HepG2 (cell line): Measurements from ENCODE around the gene DCLK1. TPM values are rescaled to one million over a fixed set of nuclear protein-coding genes. Genes with fewer than 3 reads are reported as not detected.

Experiments used
- ATAC-seq: fragments of 200-7000 bp; cut with Tn5 transposase; 3 replicates; pipeline ENCODE4 v1.9.1; 2020; ENCODE audit warnings: mild to moderate bottlenecking, moderate library complexity
- BruUV-seq: library from RNA; stranded (reverse); fragments of 400-500 nt; replicated peaks from 2 replicates; lab custom pipeline; 2021; lab: Mats Ljungman, UMichigan
- CTCF ChIA-PET: fragments of 300-600 bp; formaldehyde crosslinking; extraction: SDS; loops from one replicate; lab custom pipeline; 2021; ENCODE audit warnings: low total read pairs, inconsistent platforms, low intra/inter-chr PET ratio; lab: Yijun Ruan, JAX
- POLR2A ChIA-PET: fragments of 350-600 bp; sonication (Branson Sonifier 250); formaldehyde crosslinking; loops from one replicate; lab custom pipeline; 2020; ENCODE audit warnings: antibody characterized with exemption, inconsistent platforms; lab: Yijun Ruan, JAX
- DNase-seq: peaks from one replicate; pipeline ENCODE4 v3.0.0-alpha.2; 2015; ENCODE audit warnings: low spot score
- FAIRE-seq: peaks from 3 replicates; lab custom pipeline; 2011; peaks lifted over from hg19 to GRCh38; lab: Jason Lieb, UNC
- H2AFZ ChIP-seq: one replicate; pipeline ENCODE4 v1.6.1; 2011; ENCODE audit warnings: low read length, inconsistent platforms
- H3K27ac ChIP-seq: fragments of 300-600 bp; 3 replicates; pipeline ENCODE4 v1.8.0; 2011; ENCODE audit warnings: mixed run types, mild to moderate bottlenecking, mixed read lengths, low read length, inconsistent platforms; ENCODE audit not compliant: insufficient read depth; ENCODE audit errors: extremely low read length
- H3K27me3 ChIP-seq, 2 experiments: fragments of 200-600 bp in 1 of 2; 2 replicates in 1 of 2; 3 replicates in 1 of 2; pipeline versions ENCODE4 v1.6.0 to v1.8.0; 2011; ENCODE audit warnings: low read length in 2 of 2, mild to moderate bottlenecking in 2 of 2, moderate library complexity in 2 of 2, inconsistent platforms in 1 of 2; ENCODE audit not compliant: insufficient read depth in 2 of 2, control insufficient read depth in 1 of 2
- H3K36me3 ChIP-seq, 2 experiments: fragments of 200-600 bp in 1 of 2; replicated peaks in 1 of 2; 2 replicates in 1 of 2; 3 replicates in 1 of 2; pipeline versions ENCODE4 v1.5.1 to v1.8.0; 2011; ENCODE audit warnings: low read length in 2 of 2, inconsistent platforms in 1 of 2; ENCODE audit not compliant: insufficient read depth in 2 of 2, control insufficient read depth in 1 of 2
- H3K4me1 ChIP-seq: 2 replicates; pipeline ENCODE4 v1.5.1; 2012; ENCODE audit warnings: low read length, inconsistent platforms; ENCODE audit not compliant: insufficient read depth
- H3K4me2 ChIP-seq: 2 replicates; pipeline ENCODE4 v1.6.0; 2011; ENCODE audit warnings: low read depth, low read length, inconsistent platforms
- H3K4me3 ChIP-seq, 3 experiments: fragments of 200-600 bp in 1 of 3; sonication (generic), shearing (Covaris generic) in 1 of 3; replicated peaks in 1 of 3; 2 replicates each; pipeline ENCODE4 v1.5.1; 2011 to 2016; ENCODE audit warnings: low read length in 3 of 3, inconsistent platforms in 2 of 3, low read depth in 2 of 3, mild to moderate bottlenecking in 2 of 3, control low read depth in 1 of 3, mixed read lengths in 1 of 3; ENCODE audit not compliant: insufficient read depth in 1 of 3
- H3K79me2 ChIP-seq: one replicate; pipeline ENCODE4 v1.6.1; 2011; ENCODE audit warnings: low read length, inconsistent platforms; ENCODE audit not compliant: insufficient read depth
- H3K9ac ChIP-seq: 2 replicates; pipeline ENCODE4 v1.6.0; 2011; ENCODE audit warnings: mild to moderate bottlenecking, low read depth, low read length, inconsistent platforms; ENCODE audit not compliant: insufficient read depth
- H3K9me3 ChIP-seq: 2 replicates; pipeline ENCODE4 v1.5.1; 2012; ENCODE audit warnings: mild to moderate bottlenecking, low read length
- H4K20me1 ChIP-seq: 2 replicates; pipeline ENCODE4 v1.6.0; 2011; ENCODE audit warnings: inconsistent platforms, mild to moderate bottlenecking, low read length, moderate library complexity; ENCODE audit not compliant: insufficient read depth
- CTCF ChIP-seq: sonication (generic); formaldehyde crosslinking; IDR thresholded peaks from 2 replicates; pipeline ENCODE4 v1.5.0; 2020; ENCODE audit warnings: mild to moderate bottlenecking, missing genetic modification reagents, moderate library complexity
- DBP ChIP-seq: sonication (generic); formaldehyde crosslinking; IDR thresholded peaks from 2 replicates; pipeline ENCODE4 v1.4.0; 2020; ENCODE audit warnings: missing genetic modification reagents; ENCODE audit errors: not compliant biosample characterization
- ELF1 ChIP-seq: sonication (generic); formaldehyde crosslinking; IDR thresholded peaks from 2 replicates; pipeline ENCODE4 v1.4.0; 2020; ENCODE audit warnings: missing genetic modification reagents
- GABPA ChIP-seq, 2 experiments: IDR thresholded peaks; 2 replicates each; pipeline ENCODE4 v1.6.1; 2011 to 2016; ENCODE audit warnings: low read depth in 2 of 2, low read length in 1 of 2, missing biosample characterization in 1 of 2, missing genetic modification characterization in 1 of 2
- GABPB1 ChIP-seq: IDR thresholded peaks from 2 replicates; pipeline ENCODE4 v1.6.1; 2016; ENCODE audit warnings: mild to moderate bottlenecking, missing genetic modification reagents, moderate library complexity, missing compliant biosample characterization
- HDAC2 ChIP-seq: sonication (generic); formaldehyde crosslinking; IDR thresholded peaks from 2 replicates; pipeline ENCODE4 v1.4.0; 2020; ENCODE audit warnings: missing genetic modification reagents
- IKZF4 ChIP-seq: sonication (generic); formaldehyde crosslinking; IDR thresholded peaks from 2 replicates; pipeline ENCODE4 v1.5.1; 2020; ENCODE audit warnings: borderline replicate concordance, mild to moderate bottlenecking, low read depth, missing genetic modification reagents; ENCODE audit errors: not compliant biosample characterization
- RAD21 ChIP-seq: fragments of 450-650 bp; formaldehyde crosslinking; IDR thresholded peaks from 2 replicates; pipeline ENCODE4 v1.5.0; 2020; ENCODE audit warnings: mild to moderate bottlenecking
- SALL1 ChIP-seq: sonication (generic); formaldehyde crosslinking; IDR thresholded peaks from 2 replicates; pipeline ENCODE4 v1.8.0; 2022; ENCODE audit warnings: mild to moderate bottlenecking, missing genetic modification reagents
- SMC3 ChIP-seq: IDR thresholded peaks from 2 replicates; pipeline ENCODE4 v1.6.1; 2011; ENCODE audit warnings: low read length, improper control_type of control experiment
- STAG1 ChIP-seq: sonication (generic); formaldehyde crosslinking; IDR thresholded peaks from 2 replicates; pipeline ENCODE4 v1.4.0; 2020; ENCODE audit warnings: missing genetic modification reagents
- ZBTB7B ChIP-seq: sonication (generic); formaldehyde crosslinking; IDR thresholded peaks from 2 replicates; pipeline ENCODE4 v1.4.0; 2020; ENCODE audit warnings: missing genetic modification reagents
- ZSCAN25 ChIP-seq: sonication (generic); formaldehyde crosslinking; IDR thresholded peaks from 2 replicates; pipeline ENCODE4 v1.8.0; 2022; ENCODE audit warnings: mild to moderate bottlenecking, missing genetic modification reagents
- WGBS: methylation state at CpG from one replicate; pipeline ENCODE4 v1.1.6; 2017; ENCODE audit warnings: low lambda C conversion rate; 5-methylcytosine and 5-hydroxymethylcytosine counted together
- in situ Hi-C: cut with HindIII; loops from 2 replicates; pipeline ENCODE4 v1.10.0; 2017; ENCODE audit warnings: low pct_unique_long_range_greater_than_20kb; ENCODE audit not compliant: extremely low pct_ligation_motif_present
- intact Hi-C: fragments of 100-400 bp; cut with micrococcal nuclease; formaldehyde crosslinking; loops from one replicate; pipeline ENCODE4 v1.10.0; 2022; ENCODE audit not compliant: unreplicated experiment
- polyA plus RNA-seq, 8 experiments: library from polyadenylated mRNA; depleted of rRNA in 3 of 8; stranded (reverse) in 7 of 8; unstranded in 1 of 8; fragments of >200 nt; fragmentation: Illumina TruSeq in 4 of 8; extraction: Trizol in 4 of 8; gene quantifications; 2 replicates each; pipeline versions ENCODE4 v1.2.1 to v1.2.3, GENCODE V29; 2011 to 2016; ENCODE audit warnings: low read depth in 4 of 8, missing spikeins in 1 of 8, mixed read lengths in 1 of 8; ENCODE audit not compliant: insufficient read depth in 1 of 8
- total RNA-seq, 5 experiments: library from RNA; depleted of rRNA; stranded (reverse); fragments of >200 nt; fragmentation: Illumina TruSeq; extraction: Trizol; gene quantifications; 2 replicates each; pipeline ENCODE4 v1.2.3, GENCODE V29; 2016; ENCODE audit warnings: low read depth in 1 of 5

The DCLK1 gene
- total and polyA plus RNA-seq, 2 of the 13 experiments (the other 11 are each of a cell fraction or from before 2014, with no cell fraction given) = not detected

GRCh38 chr13:35720690-35721554 is 410.3 kb downstream of the DCLK1 start:
- intact Hi-C loops = loop anchor here (1.0 to 2.0 kb wide), 3 partner anchors 91 to 557 kb away; no protein-coding TSS in a partner anchor
- WGBS = 29% methylated on average over 18 of the region's 21 CpGs
- peak; percentile 4 for FAIRE-seq
- Histone ChIP-seq H3K4me1 (no peaks in the 10 kb centered on the region), H3K27ac (no peak overlapping the region)
- POLR2A ChIA-PET = no interaction called here
- DNase-seq = peak; percentile 31
- BruUV-seq = no TSS peak
- TF ChIP-seq DBP (CRISPR knock-in tag) = no peak
- peak; percentile 41; the same call in 1 of the 2 replicates for TF ChIP-seq SMC3
- TF ChIP-seq GABPA (IDR thresholded peaks at IDR 0.05; ENCODE audit: low read depth, low read length) = no peak
- peak; percentile 35; the same call in 1 of the 2 replicates for TF ChIP-seq GABPA (CRISPR knock-in tag; IDR thresholded peaks at IDR 0.05; ENCODE audit: low read depth)
- TF ChIP-seq IKZF4 (CRISPR knock-in tag) = no peak
- peak; percentile 17; the same call in 1 of the 2 replicates for TF ChIP-seq SALL1
- TF ChIP-seq RAD21 = peak; percentile 79
- TF ChIP-seq ELF1 (CRISPR knock-in tag) = peak; percentile 21; the same call in 1 of the 2 replicates
- peak; percentile 89 for TF ChIP-seq STAG1 (CRISPR knock-in tag)
- TF ChIP-seq ZSCAN25 = no peak
- TF ChIP-seq ZBTB7B (CRISPR knock-in tag) = 0 out of 2 replicates have a peak, but pooled peaks have one; percentile 27
- peak; percentile 90 for TF ChIP-seq CTCF (CRISPR knock-in tag)
- TF ChIP-seq HDAC2 (CRISPR knock-in tag) = no peak
- peak; percentile 52 for TF ChIP-seq GABPB1 (CRISPR knock-in tag)
- TF ChIP-seq, all 625 proteins: peak for 9
- Histone ChIP-seq H3K9ac (no peak overlapping the region), H4K20me1 (no peaks in the 10 kb centered on the region), H3K4me3 (peak overlapping the region in 1 of 3 experiments; percentile 30; a peak in 1 of 6 replicates), H3K36me3 (no peaks in the 10 kb centered on the region), H3K27me3 (peaks cover 0 to 20% of the 10 kb centered on the region in 2 experiments; a peak in 1 of 5 replicates), H3K9me3 (no peaks in the 10 kb centered on the region), H3K4me2 (peak overlapping the region; percentile 64), H3K79me2 (no peaks in the 10 kb centered on the region), H2AFZ (no peak overlapping the region)
- in situ Hi-C loops = loop anchor here (25.0 kb wide), 1 partner anchor 509 kb away; no protein-coding TSS in a partner anchor
- CTCF ChIA-PET = interaction anchor here (1.3 to 1.6 kb wide), 3 partner anchors 90 to 557 kb away, joined by 5 to 13 read pairs (median 6); no protein-coding TSS in a partner anchor
- peak; percentile 91 for ATAC-seq
